OCI-LY1 (cell line): ENCODE measurements around the gene HTR3B.

ENCODE experiments used
- CTCF ChIP-seq: fragments of 200-600 bp; sonication (generic), shearing (Covaris generic); IDR thresholded peaks from 2 replicates; pipeline ENCODE4 v1.5.1; 2017; ENCODE audit warnings: mild to moderate bottlenecking, antibody characterized with exemption, low read length, moderate library complexity, mixed read lengths
- EZH2 ChIP-seq: fragments of 200-600 bp; sonication (generic), shearing (Covaris generic); IDR thresholded peaks from 2 replicates; pipeline ENCODE4 v1.8.0; 2017; ENCODE audit warnings: borderline replicate concordance, mixed run types, mild to moderate bottlenecking, antibody characterized with exemption, low read length, moderate library complexity, mixed read lengths

- TF ChIP-seq CTCF (no peak), EZH2 (no peak)
Measured at GRCh38 chr11:113888848-113889247, 15.7 kb upstream of the HTR3B start.
